ENCODE measurements around the gene HYI. TPM values are rescaled to one million over a fixed set of nuclear protein-coding genes. Genes with fewer than 3 reads are reported as not detected.

The HYI gene
- polyA plus RNA-seq, 1 of the 3 experiments (the other 2 are of a cell fraction): 11.1 TPM

DNA sequence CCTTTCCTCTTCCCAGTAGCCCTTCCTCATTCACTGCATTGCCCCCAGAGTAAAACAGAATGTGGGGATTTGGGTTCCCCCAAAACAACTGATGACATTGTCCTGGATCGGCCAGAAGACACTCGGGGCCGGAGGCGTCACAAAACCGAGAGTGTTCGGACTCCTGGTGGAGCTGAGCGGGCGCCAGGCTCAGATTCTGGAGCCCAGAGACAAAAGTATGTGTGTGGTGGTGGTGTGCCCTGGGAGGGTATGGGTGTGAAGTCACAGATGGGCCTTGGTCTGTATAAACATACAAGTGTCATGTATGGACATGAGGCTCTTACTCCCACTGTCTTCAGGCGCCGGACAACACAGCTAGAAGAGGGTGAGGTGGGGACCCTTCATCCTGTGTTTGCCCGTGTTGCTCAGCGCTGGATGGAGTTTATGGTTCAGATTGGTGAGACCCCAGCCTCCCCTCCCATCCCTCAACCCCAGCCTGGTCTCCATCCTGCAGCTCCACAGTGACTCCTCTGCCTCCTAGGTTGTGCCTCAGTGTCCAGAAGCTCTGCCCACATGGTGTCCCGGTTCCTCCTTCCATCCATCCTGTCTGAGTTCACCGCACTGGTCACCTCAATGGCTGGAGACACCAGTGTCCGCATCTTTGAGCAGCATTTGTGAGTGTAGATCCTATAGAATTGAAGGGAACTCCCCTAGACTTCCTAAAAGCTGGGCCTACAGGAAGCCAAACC, 12.4 kb downstream of the HYI start:
- no peaks in the 10 kb centered on the region for H3K79me2 ChIP-seq (ENCODE audit: insufficient read depth)
- no peaks in the 10 kb centered on the region for H3F3A ChIP-seq (replicated peaks; ENCODE audit: insufficient read depth)
- DNase-seq: no peak
- no peak overlapping the region for H3K4me3 ChIP-seq (ENCODE audit: low read depth in 2 of 2, low read length in 1 of 2)
- no peaks in the 10 kb centered on the region for H3K9me2 ChIP-seq
- H3K27me3 ChIP-seq (ENCODE audit: insufficient read depth): no peaks in the 10 kb centered on the region
- POLR2A ChIA-PET: interaction anchor here (0.9 kb wide), 1 partner anchor 13 kb away, joined by 3 read pairs; the partner anchor contains the start of gene HYI
- H2AFZ ChIP-seq (ENCODE audit: low read depth): no peak overlapping the region
- H3K4me2 ChIP-seq: no peak overlapping the region
- CTCF ChIA-PET: interaction anchor here (1.4 to 5.4 kb wide), 2 partner anchors 13 to 214 kb away, joined by 4 to 20 read pairs; no protein-coding TSS in a partner anchor
- no peaks in the 10 kb centered on the region for H3K9me3 ChIP-seq
- WGBS (ENCODE audit: low lambda C conversion rate): 98% methylated on average over 13 of the region's 15 CpGs
- no peak overlapping the region for H3K27ac ChIP-seq (ENCODE audit: low read depth in 2 of 2, low read length in 1 of 2)
- H3K9ac ChIP-seq: no peak overlapping the region
- no peak for TF ChIP-seq GABPA (IDR thresholded peaks at IDR 0.05; ENCODE audit: low read depth)
- TF ChIP-seq GATA2 (CRISPR knock-in tag; IDR thresholded peaks at IDR 0.05): no peak
- no peak for TF ChIP-seq EP300 (IDR thresholded peaks at IDR 0.05; ENCODE audit: borderline replicate concordance in 1 of 2, low read depth in 1 of 2, low read length in 1 of 2)
- TF ChIP-seq POLR2AphosphoS5 (IDR thresholded peaks at IDR 0.05; ENCODE audit: low read depth, low read length): no peak
- TF ChIP-seq, protein P1, sequence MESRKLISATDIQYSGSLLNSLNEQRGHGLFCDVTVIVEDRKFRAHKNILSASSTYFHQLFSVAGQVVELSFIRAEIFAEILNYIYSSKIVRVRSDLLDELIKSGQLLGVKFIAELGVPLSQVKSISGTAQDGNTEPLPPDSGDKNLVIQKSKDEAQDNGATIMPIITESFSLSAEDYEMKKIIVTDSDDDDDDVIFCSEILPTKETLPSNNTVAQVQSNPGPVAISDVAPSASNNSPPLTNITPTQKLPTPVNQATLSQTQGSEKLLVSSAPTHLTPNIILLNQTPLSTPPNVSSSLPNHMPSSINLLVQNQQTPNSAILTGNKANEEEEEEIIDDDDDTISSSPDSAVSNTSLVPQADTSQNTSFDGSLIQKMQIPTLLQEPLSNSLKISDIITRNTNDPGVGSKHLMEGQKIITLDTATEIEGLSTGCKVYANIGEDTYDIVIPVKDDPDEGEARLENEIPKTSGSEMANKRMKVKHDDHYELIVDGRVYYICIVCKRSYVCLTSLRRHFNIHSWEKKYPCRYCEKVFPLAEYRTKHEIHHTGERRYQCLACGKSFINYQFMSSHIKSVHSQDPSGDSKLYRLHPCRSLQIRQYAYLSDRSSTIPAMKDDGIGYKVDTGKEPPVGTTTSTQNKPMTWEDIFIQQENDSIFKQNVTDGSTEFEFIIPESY (IDR thresholded peaks at IDR 0.05; ENCODE audit: borderline replicate concordance, low read depth): no peak
- TF ChIP-seq YY1 (IDR thresholded peaks at IDR 0.05; ENCODE audit: low read depth): no peak
- no peak for TF ChIP-seq FOXJ3 (CRISPR knock-in tag; IDR thresholded peaks at IDR 0.05)
- TF ChIP-seq SMC3 (IDR thresholded peaks at IDR 0.05; ENCODE audit: low read depth, low read length): no peak
- TF ChIP-seq, protein P2, sequence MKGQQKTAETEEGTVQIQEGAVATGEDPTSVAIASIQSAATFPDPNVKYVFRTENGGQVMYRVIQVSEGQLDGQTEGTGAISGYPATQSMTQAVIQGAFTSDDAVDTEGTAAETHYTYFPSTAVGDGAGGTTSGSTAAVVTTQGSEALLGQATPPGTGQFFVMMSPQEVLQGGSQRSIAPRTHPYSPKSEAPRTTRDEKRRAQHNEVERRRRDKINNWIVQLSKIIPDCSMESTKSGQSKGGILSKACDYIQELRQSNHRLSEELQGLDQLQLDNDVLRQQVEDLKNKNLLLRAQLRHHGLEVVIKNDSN (IDR thresholded peaks at IDR 0.05; ENCODE audit: borderline replicate concordance, low read depth): no peak
- peaks cover 3 to 79% of the 10 kb centered on the region in 2 experiments for H3K36me3 ChIP-seq (replicated peaks in 1 of 2; ENCODE audit: control insufficient read depth in 1 of 2, insufficient read depth in 2 of 2, low read length in 1 of 2)
- no peaks in the 10 kb centered on the region for H4K20me1 ChIP-seq (ENCODE audit: insufficient read depth)
- H3K4me1 ChIP-seq (ENCODE audit: control insufficient read depth in 1 of 2, insufficient read depth in 2 of 2, low read depth in 1 of 2, low read length in 1 of 2): no peaks in the 10 kb centered on the region; a peak in 1 of 4 replicates

GRCh38 chr1:43440358-43440757, 13.4 kb downstream of the HYI start:
- no peaks in the 10 kb centered on the region for H4K20me1 ChIP-seq (ENCODE audit: insufficient read depth)
- no peaks in the 10 kb centered on the region for H3F3A ChIP-seq (replicated peaks; ENCODE audit: insufficient read depth)
- H3K4me1 ChIP-seq (ENCODE audit: control insufficient read depth in 1 of 2, insufficient read depth in 2 of 2, low read depth in 1 of 2, low read length in 1 of 2): no peaks in the 10 kb centered on the region; a peak in 1 of 4 replicates
- H3K27me3 ChIP-seq (ENCODE audit: insufficient read depth): no peaks in the 10 kb centered on the region
- no peak overlapping the region for H2AFZ ChIP-seq (ENCODE audit: low read depth)
- DNase-seq: no peak
- POLR2A ChIA-PET: interaction anchor here (0.6 kb wide), 1 partner anchor 8 kb away, joined by 3 read pairs; no protein-coding TSS in a partner anchor
- H3K9ac ChIP-seq: no peak overlapping the region
- no peaks in the 10 kb centered on the region for H3K9me2 ChIP-seq
- WGBS (ENCODE audit: low lambda C conversion rate): 85% methylated on average over 2 of the region's 7 CpGs
- no peak for TF ChIP-seq RCOR1 (IDR thresholded peaks at IDR 0.05; ENCODE audit: low read length)
- no peak for TF ChIP-seq TEAD4 (IDR thresholded peaks at IDR 0.05; ENCODE audit: borderline replicate concordance, insufficient read depth)
- TF ChIP-seq RFX5 (IDR thresholded peaks at IDR 0.05; ENCODE audit: low read length): no peak
- H3K4me3 ChIP-seq (ENCODE audit: low read depth in 2 of 2, low read length in 1 of 2): no peak overlapping the region
- H3K4me2 ChIP-seq: no peak overlapping the region
- H3K27ac ChIP-seq (ENCODE audit: low read depth in 2 of 2, low read length in 1 of 2): no peak overlapping the region
- CTCF ChIA-PET: interaction anchor here (5.4 kb wide), 1 partner anchor 213 kb away, joined by 20 read pairs; no protein-coding TSS in a partner anchor
- H3K9me3 ChIP-seq: no peaks in the 10 kb centered on the region
- peaks cover 3 to 70% of the 10 kb centered on the region in 2 experiments for H3K36me3 ChIP-seq (replicated peaks in 1 of 2; ENCODE audit: control insufficient read depth in 1 of 2, insufficient read depth in 2 of 2, low read length in 1 of 2)
- no peaks in the 10 kb centered on the region for H3K79me2 ChIP-seq (ENCODE audit: insufficient read depth)

All from SK-N-SH (cell line).